ENCODE measurements around the gene PRAME. TPM values are rescaled to one million over a fixed set of nuclear protein-coding genes. Genes with fewer than 3 reads are reported as not detected.

Gene PRAME
- total RNA-seq, 1 donor from 2014 or later: not detected

DNA sequence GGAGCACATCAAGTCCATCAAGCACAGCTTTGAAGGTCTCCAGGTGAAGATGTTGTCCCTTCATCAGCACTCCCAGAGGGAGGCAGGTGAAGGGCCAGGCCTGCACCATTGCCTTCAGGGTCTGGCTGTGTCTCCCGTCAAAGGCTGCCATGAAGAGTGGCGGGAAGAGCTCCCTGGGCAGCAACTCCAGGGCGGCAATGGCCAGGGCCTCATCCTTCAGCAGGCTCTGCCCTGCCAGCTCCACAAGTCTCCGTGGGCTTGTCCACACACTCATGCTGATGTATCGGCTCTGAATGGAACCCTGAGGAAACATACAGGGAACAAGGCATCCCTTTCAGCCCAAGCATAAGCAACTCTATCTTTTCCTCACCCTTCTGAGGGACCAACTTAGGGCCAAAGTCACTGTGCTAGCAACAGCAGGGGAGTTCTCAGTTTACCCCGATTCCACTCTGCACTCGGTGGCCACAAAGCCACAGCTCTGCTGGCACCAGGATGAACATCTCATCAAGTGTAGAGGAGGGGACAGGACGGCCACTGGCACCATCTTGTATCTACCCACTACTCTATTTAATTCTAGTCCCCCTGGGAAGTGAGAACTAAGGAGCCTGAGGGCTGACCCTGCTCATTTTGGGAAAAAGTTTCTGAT lies 8.2 kb downstream of the PRAME start:
- H3K9me3 ChIP-seq (ENCODE audit: control insufficient read depth in 3 of 3, low read length in 3 of 3): no peaks in the 10 kb centered on the region
- no peak overlapping the region for H3K9ac ChIP-seq (ENCODE audit: low read depth in 1 of 3, low read length in 3 of 3)
- no peaks in the 10 kb centered on the region for H3K4me1 ChIP-seq (ENCODE audit: control insufficient read depth in 3 of 3, insufficient read depth in 3 of 3, low read length in 3 of 3)
- H3K27ac ChIP-seq (ENCODE audit: low read depth, low read length): no peak overlapping the region
- H3K4me3 ChIP-seq (ENCODE audit: low read length in 3 of 3): no peak overlapping the region
- H3K27me3 ChIP-seq (ENCODE audit: control insufficient read depth in 3 of 3, insufficient read depth in 3 of 3, low read length in 3 of 3): peaks cover 0 to 9% (median 4%) of the 10 kb centered on the region in 3 donors
- no peaks in the 10 kb centered on the region for H3K36me3 ChIP-seq (ENCODE audit: control insufficient read depth in 3 of 3, insufficient read depth in 3 of 3, low read length in 3 of 3)

DNA sequence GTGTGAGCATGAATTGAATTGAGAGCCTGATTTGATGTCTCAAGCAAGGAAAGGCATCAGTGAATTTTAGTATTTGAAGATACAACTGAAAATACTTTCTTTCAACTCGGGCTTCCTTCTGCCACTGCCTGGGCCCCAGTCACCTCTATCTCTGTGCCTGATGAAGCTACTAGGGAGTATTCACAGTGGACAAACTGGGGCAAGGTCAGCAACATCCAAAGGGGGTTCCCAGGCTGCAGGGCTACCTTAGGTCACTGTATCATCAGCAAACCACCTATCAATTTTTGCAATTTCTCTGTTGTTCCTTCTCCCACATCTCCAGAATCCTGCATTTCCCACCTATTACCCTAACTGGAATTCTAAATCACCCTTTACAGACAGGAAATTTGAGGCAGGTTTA lies 10.2 kb downstream of the PRAME start:
- peaks cover 0 to 9% (median 4%) of the 10 kb centered on the region in 3 donors for H3K27me3 ChIP-seq (ENCODE audit: control insufficient read depth in 3 of 3, insufficient read depth in 3 of 3, low read length in 3 of 3)

DNA sequence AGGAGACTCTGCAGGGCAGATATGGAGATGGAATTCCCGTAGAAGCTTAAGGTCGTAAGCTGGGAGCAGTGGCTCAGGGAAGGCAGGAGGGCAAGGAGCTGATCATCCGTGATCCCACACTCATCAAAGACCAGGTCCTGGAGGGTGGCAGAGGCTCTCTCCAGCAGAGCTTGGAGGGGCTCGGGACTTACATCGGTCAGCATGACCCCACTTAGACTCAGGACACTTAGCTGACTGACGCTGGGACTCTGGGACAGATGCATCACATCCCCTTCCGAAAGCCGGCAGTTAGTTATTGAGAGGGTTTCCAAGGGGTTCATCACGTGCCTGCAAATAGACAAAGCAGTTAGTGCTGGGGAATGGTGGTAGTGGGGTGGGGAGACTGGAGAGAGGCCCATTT lies 10.7 kb downstream of the PRAME start:
- peaks cover 0 to 9% (median 4%) of the 10 kb centered on the region in 3 donors for H3K27me3 ChIP-seq (ENCODE audit: control insufficient read depth in 3 of 3, insufficient read depth in 3 of 3, low read length in 3 of 3)

More for the DNA sequence above, 10.2 kb downstream of the PRAME start:
- no peaks in the 10 kb centered on the region for H3K9me3 ChIP-seq (ENCODE audit: control insufficient read depth in 3 of 3, low read length in 3 of 3)
- H3K4me1 ChIP-seq (ENCODE audit: control insufficient read depth in 3 of 3, insufficient read depth in 3 of 3, low read length in 3 of 3): no peaks in the 10 kb centered on the region
- H3K36me3 ChIP-seq (ENCODE audit: control insufficient read depth in 3 of 3, insufficient read depth in 3 of 3, low read length in 3 of 3): no peaks in the 10 kb centered on the region
- H3K4me3 ChIP-seq (ENCODE audit: low read length in 3 of 3): no peak overlapping the region
- H3K9ac ChIP-seq (ENCODE audit: low read depth in 1 of 3, low read length in 3 of 3): no peak overlapping the region
- no peak overlapping the region for H3K27ac ChIP-seq (ENCODE audit: low read depth, low read length)

DNA sequence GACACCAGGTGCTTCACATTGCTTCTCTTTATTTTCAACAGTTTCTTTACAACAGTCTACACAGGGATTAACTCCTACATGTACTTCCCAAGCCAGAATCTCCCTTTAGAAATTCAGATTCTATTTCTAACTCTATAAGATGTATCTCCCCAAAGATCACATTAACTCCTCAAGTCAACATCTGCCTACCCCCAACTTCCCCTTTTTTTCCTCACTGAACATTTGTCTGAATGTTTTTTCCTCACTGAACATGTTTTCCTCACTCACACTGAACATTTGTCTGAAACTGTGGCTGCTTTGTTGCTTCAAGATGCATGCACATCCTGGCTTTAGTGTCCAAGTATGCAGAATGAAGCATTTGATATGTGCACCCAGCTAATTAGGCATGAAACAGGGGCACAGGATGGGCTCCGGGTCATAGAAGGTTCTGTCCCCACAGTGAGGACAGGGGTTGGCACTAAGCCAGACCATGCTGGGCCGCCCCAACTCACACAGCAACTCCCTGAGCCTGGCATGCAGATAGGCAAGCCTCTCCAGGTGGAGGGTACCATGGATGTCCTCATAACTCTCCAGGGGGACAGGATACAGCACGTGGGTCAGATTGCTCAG lies 11.3 kb downstream of the PRAME start:
- H3K27ac ChIP-seq (ENCODE audit: low read depth, low read length): no peak overlapping the region
- H3K9ac ChIP-seq (ENCODE audit: low read depth in 1 of 3, low read length in 3 of 3): no peak overlapping the region
- H3K4me1 ChIP-seq (ENCODE audit: control insufficient read depth in 3 of 3, insufficient read depth in 3 of 3, low read length in 3 of 3): no peaks in the 10 kb centered on the region
- no peaks in the 10 kb centered on the region for H3K36me3 ChIP-seq (ENCODE audit: control insufficient read depth in 3 of 3, insufficient read depth in 3 of 3, low read length in 3 of 3)
- H3K9me3 ChIP-seq (ENCODE audit: control insufficient read depth in 3 of 3, low read length in 3 of 3): no peaks in the 10 kb centered on the region
- peaks cover under 1 to 9% (median 4%) of the 10 kb centered on the region in 3 donors for H3K27me3 ChIP-seq (ENCODE audit: control insufficient read depth in 3 of 3, insufficient read depth in 3 of 3, low read length in 3 of 3)
- no peak overlapping the region for H3K4me3 ChIP-seq (ENCODE audit: low read length in 3 of 3)

More for the DNA sequence above, 10.7 kb downstream of the PRAME start:
- Histone ChIP-seq H3K36me3 (ENCODE audit: control insufficient read depth in 3 of 3, insufficient read depth in 3 of 3, low read length in 3 of 3) (no peaks in the 10 kb centered on the region), H3K9me3 (ENCODE audit: control insufficient read depth in 3 of 3, low read length in 3 of 3) (no peaks in the 10 kb centered on the region), H3K27ac (ENCODE audit: low read depth, low read length) (no peak overlapping the region), H3K4me1 (ENCODE audit: control insufficient read depth in 3 of 3, insufficient read depth in 3 of 3, low read length in 3 of 3) (no peaks in the 10 kb centered on the region), H3K9ac (ENCODE audit: low read depth in 1 of 3, low read length in 3 of 3) (no peak overlapping the region), H3K4me3 (ENCODE audit: low read length in 3 of 3) (no peak overlapping the region)

DNA sequence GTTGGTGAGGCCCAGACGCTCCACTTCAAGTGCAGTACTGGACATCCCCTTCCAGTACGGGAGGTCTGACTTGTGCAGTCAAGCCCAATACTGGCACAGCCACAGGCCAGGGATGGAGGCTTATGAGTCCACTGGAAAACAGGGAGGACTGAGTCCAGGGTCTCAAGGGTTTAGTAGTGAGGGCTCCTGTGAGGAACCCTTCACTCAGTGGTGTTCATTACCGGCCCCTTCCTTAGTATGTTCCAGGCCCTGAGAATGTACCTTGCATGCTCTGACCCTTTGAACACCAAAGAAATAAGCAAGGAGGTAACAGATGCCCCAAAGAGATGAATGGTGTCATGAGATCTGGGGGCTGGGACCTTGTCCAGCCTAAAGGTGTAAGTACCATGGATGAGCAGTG lies 11.8 kb downstream of the PRAME start:
- Histone ChIP-seq H3K4me1 (ENCODE audit: control insufficient read depth in 3 of 3, insufficient read depth in 3 of 3, low read length in 3 of 3) (no peaks in the 10 kb centered on the region), H3K4me3 (ENCODE audit: low read length in 3 of 3) (no peak overlapping the region), H3K27me3 (ENCODE audit: control insufficient read depth in 3 of 3, insufficient read depth in 3 of 3, low read length in 3 of 3) (peaks cover 6 to 8% (median 7%) of the 10 kb centered on the region in 3 donors), H3K36me3 (ENCODE audit: control insufficient read depth in 3 of 3, insufficient read depth in 3 of 3, low read length in 3 of 3) (no peaks in the 10 kb centered on the region), H3K9me3 (ENCODE audit: control insufficient read depth in 3 of 3, low read length in 3 of 3) (no peaks in the 10 kb centered on the region), H3K27ac (ENCODE audit: low read depth, low read length) (no peak overlapping the region), H3K9ac (ENCODE audit: low read depth in 1 of 3, low read length in 3 of 3) (no peak overlapping the region)

DNA sequence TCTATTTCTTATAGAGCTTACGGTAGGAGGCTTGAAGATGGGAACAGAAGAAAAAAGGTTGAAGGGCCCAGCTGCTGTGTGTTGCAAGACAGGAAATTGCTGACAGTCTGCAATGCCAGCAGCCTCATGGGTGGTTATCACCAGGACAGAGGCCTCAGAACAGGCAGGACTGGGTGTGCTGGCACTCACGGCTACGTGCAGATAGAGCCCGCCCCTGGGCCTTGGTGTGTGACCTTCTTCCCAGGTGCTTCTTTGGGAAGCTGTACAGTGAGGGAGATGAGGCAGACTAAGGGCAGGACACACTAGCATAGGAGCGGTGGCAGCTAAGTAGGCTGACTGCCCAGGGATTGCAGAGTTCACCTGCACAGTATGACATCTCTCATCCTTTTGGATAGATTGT lies 12.6 kb downstream of the PRAME start:
- Histone ChIP-seq H3K36me3 (ENCODE audit: control insufficient read depth in 3 of 3, insufficient read depth in 3 of 3, low read length in 3 of 3) (no peaks in the 10 kb centered on the region), H3K4me1 (ENCODE audit: control insufficient read depth in 3 of 3, insufficient read depth in 3 of 3, low read length in 3 of 3) (no peaks in the 10 kb centered on the region), H3K27me3 (ENCODE audit: control insufficient read depth in 3 of 3, insufficient read depth in 3 of 3, low read length in 3 of 3) (peaks cover 6 to 13% (median 7%) of the 10 kb centered on the region in 3 donors), H3K4me3 (ENCODE audit: low read length in 3 of 3) (no peak overlapping the region), H3K27ac (ENCODE audit: low read depth, low read length) (no peak overlapping the region), H3K9me3 (ENCODE audit: control insufficient read depth in 3 of 3, low read length in 3 of 3) (no peaks in the 10 kb centered on the region), H3K9ac (ENCODE audit: low read depth in 1 of 3, low read length in 3 of 3) (no peak overlapping the region)

DNA sequence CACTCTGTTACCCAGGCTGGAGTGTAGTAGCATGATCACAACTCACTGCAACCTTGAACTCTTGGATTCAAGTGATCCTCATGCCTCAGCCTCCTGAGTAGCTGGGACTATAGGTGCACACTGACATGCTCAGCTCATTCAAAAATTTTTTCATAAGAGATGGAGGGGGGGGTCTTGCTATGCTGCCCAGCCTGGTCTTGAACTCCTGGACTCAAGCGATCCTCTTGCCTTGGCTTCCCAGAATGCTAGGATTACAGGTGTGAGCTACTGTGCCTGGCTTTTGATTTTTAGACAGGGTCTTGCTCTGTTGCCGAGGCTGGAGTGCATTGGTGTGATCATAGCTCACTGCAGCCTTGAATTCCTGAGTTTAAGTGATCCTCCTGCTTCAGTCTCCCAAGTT lies 14.0 kb downstream of the PRAME start:
- Histone ChIP-seq H3K4me1 (ENCODE audit: control insufficient read depth in 3 of 3, insufficient read depth in 3 of 3, low read length in 3 of 3) (no peaks in the 10 kb centered on the region), H3K27me3 (ENCODE audit: control insufficient read depth in 3 of 3, insufficient read depth in 3 of 3, low read length in 3 of 3) (peaks cover 3 to 13% (median 6%) of the 10 kb centered on the region in 3 donors), H3K4me3 (ENCODE audit: low read length in 3 of 3) (no peak overlapping the region), H3K27ac (ENCODE audit: low read depth, low read length) (no peak overlapping the region), H3K9me3 (ENCODE audit: control insufficient read depth in 3 of 3, low read length in 3 of 3) (no peaks in the 10 kb centered on the region), H3K36me3 (ENCODE audit: control insufficient read depth in 3 of 3, insufficient read depth in 3 of 3, low read length in 3 of 3) (no peaks in the 10 kb centered on the region), H3K9ac (ENCODE audit: low read depth in 1 of 3, low read length in 3 of 3) (no peak overlapping the region)

DNA sequence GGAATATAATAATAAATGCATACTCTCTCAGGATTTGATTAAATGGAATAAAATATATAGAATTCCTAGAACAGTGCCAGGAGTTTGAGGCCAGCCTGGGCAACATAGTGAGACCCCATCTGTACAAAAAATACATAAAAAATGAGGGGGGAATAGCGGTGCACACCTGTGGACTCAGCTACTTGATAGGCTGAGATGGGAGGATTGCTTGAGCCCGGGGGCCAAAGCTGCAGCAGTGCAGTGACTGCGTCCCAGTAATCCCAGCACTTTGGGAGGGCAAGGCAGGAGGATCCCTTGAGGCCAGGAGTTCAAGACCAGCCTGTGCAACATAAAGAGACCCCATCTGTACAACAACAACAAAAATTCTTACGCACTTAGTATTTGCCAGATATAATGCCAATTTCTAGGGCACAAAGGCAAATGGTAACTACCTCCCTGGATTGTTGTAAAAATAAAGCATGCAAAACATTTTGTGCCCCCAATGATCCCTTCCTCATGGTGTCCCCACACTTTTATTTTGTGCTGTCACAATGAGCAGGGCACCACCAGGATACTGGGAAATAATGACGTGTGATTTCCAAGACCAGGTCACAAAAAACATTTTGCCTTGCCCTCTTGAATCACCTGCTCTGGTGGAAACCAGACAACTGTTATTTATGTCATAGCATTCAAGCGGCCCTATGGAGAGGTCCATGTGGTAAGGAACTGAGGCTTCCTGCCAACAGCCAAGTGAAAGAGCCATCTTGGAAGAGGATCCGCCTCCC lies 20.7 kb downstream of the PRAME start:
- Histone ChIP-seq H3K4me1 (ENCODE audit: control insufficient read depth in 3 of 3, insufficient read depth in 3 of 3, low read length in 3 of 3) (no peaks in the 10 kb centered on the region), H3K27ac (ENCODE audit: low read depth, low read length) (no peak overlapping the region), H3K9me3 (ENCODE audit: control insufficient read depth in 3 of 3, low read length in 3 of 3) (no peaks in the 10 kb centered on the region), H3K9ac (ENCODE audit: low read depth in 1 of 3, low read length in 3 of 3) (no peak overlapping the region), H3K27me3 (ENCODE audit: control insufficient read depth in 3 of 3, insufficient read depth in 3 of 3, low read length in 3 of 3) (peaks cover 0 to 8% (median 6%) of the 10 kb centered on the region in 3 donors), H3K36me3 (ENCODE audit: control insufficient read depth in 3 of 3, insufficient read depth in 3 of 3, low read length in 3 of 3) (no peaks in the 10 kb centered on the region), H3K4me3 (ENCODE audit: low read length in 3 of 3) (no peak overlapping the region)

DNA sequence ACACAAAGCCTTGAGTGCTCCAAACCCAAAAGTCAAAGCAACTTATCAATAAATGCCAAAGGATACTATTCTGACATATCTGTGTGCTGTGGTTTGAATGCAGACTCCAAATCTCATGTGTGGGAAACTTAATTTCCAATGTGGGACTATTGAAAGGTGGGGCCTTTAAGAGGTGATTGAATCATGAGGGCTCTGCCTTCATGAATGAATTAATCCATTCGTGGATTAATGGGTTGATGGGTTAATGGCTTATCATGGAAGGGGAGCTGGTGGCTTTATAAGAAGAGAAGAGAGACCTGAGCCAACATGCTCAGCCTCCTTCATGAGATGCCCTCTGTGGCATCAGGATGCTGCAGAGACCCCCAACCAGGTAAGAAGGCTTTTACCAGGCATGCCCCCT lies 22.1 kb downstream of the PRAME start:
- peaks cover 0 to 1% (median 0%) of the 10 kb centered on the region in 3 donors for H3K27me3 ChIP-seq (ENCODE audit: control insufficient read depth in 3 of 3, insufficient read depth in 3 of 3, low read length in 3 of 3)
- H3K4me1 ChIP-seq (ENCODE audit: control insufficient read depth in 3 of 3, insufficient read depth in 3 of 3, low read length in 3 of 3): no peaks in the 10 kb centered on the region
- no peaks in the 10 kb centered on the region for H3K9me3 ChIP-seq (ENCODE audit: control insufficient read depth in 3 of 3, low read length in 3 of 3)
- no peak overlapping the region for H3K27ac ChIP-seq (ENCODE audit: low read depth, low read length)
- no peak overlapping the region for H3K4me3 ChIP-seq (ENCODE audit: low read length in 3 of 3)
- no peaks in the 10 kb centered on the region for H3K36me3 ChIP-seq (ENCODE audit: control insufficient read depth in 3 of 3, insufficient read depth in 3 of 3, low read length in 3 of 3)
- no peak overlapping the region for H3K9ac ChIP-seq (ENCODE audit: low read depth in 1 of 3, low read length in 3 of 3)

DNA sequence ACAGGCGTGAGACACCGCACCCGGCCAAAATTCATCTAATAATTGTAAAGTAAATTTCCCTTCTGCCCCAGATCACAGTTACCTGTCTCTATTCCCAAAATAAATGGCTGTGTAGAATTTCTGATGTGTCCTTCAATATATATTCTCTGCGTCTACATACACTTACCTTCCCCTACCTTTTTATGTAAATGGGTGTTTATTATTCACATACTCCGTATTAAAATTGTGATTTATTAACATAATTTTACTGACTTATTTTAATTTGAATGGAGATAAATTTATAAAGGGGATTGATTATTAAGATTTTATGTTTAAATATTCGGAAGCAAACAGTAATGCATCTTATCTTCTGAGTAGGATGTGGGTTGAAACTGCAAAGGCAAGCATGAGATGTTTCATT lies 22.6 kb downstream of the PRAME start:
- H3K36me3 ChIP-seq (ENCODE audit: control insufficient read depth in 3 of 3, insufficient read depth in 3 of 3, low read length in 3 of 3): no peaks in the 10 kb centered on the region
- no peaks in the 10 kb centered on the region for H3K27me3 ChIP-seq (ENCODE audit: control insufficient read depth in 3 of 3, insufficient read depth in 3 of 3, low read length in 3 of 3)
- no peak overlapping the region for H3K4me3 ChIP-seq (ENCODE audit: low read length in 3 of 3)
- no peaks in the 10 kb centered on the region for H3K9me3 ChIP-seq (ENCODE audit: control insufficient read depth in 3 of 3, low read length in 3 of 3)
- H3K4me1 ChIP-seq (ENCODE audit: control insufficient read depth in 3 of 3, insufficient read depth in 3 of 3, low read length in 3 of 3): no peaks in the 10 kb centered on the region
- H3K9ac ChIP-seq (ENCODE audit: low read depth in 1 of 3, low read length in 3 of 3): no peak overlapping the region
- H3K27ac ChIP-seq (ENCODE audit: low read depth, low read length): no peak overlapping the region

All from skeletal muscle tissue (tissue), 4 donors.